Measurements from ENCODE around the gene ZBTB17.

DNA sequence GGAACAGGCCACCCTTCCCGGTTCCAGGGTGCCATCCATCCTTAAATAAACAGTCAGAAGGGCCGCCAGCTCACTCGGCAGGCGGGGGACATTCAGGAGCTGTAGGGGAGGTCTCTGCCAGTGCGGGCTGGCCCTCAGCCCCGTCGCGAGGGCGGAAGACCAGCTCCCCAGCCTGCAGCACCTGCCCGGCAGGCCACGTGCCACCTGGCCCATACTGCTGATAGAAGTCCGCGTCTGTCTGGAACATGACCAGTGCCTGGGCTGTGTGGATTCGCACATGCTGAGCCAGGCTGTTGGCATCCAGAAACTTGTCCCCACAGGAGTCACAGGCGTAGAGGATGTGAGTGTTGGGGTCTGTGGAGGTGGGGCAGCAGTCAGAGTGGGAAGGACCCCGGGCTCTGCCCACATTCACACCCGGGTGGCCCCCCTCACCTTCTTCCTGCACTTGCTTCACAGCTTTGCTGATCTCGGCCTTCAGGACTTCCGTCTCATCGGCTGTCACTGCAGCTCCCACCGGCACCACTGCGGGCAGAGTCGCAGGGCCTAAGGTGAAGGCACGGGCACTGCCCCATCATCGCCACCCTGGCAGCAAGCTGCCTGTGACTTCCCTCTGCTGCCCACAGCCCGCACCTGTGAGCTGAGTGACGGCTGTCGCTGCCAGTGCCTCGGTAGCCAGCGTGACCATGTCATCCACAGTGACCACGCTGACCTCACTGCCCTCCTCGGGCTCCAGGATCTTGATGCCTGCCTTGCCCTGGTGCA lies 33.8 kb downstream of the ZBTB17 start:
- TF ChIP-seq, protein P1, sequence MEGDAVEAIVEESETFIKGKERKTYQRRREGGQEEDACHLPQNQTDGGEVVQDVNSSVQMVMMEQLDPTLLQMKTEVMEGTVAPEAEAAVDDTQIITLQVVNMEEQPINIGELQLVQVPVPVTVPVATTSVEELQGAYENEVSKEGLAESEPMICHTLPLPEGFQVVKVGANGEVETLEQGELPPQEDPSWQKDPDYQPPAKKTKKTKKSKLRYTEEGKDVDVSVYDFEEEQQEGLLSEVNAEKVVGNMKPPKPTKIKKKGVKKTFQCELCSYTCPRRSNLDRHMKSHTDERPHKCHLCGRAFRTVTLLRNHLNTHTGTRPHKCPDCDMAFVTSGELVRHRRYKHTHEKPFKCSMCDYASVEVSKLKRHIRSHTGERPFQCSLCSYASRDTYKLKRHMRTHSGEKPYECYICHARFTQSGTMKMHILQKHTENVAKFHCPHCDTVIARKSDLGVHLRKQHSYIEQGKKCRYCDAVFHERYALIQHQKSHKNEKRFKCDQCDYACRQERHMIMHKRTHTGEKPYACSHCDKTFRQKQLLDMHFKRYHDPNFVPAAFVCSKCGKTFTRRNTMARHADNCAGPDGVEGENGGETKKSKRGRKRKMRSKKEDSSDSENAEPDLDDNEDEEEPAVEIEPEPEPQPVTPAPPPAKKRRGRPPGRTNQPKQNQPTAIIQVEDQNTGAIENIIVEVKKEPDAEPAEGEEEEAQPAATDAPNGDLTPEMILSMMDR (conservative IDR thresholded peaks at IDR 0.05), result no peak
- no peak for TF ChIP-seq ZFX (IDR thresholded peaks at IDR 0.05)

All from C4-2B (cell line).